Central memory CD8-positive, alpha-beta T cell (primary cell): ENCODE results near the gene SLX4IP.

ENCODE experiments used
- ATAC-seq: fragments of 150-1000 bp; cut with Tn5 transposase; replicated peaks from 2 replicates; pipeline ENCODE4 v1.10.0; 2022; ENCODE audit warnings: mild to moderate bottlenecking, moderate FRiP score, moderate number of reproducible peaks; ENCODE audit not compliant: poor library complexity, severe bottlenecking; ENCODE audit errors: extremely low read depth
- DNase-seq, 2 donors: peaks; one replicate each; pipeline ENCODE4 v3.0.0; 2021; ENCODE audit warnings: low spot score in 2 of 2
- H3K27ac Mint-ChIP-seq: one replicate; pipeline ENCODE4 v1.8.0; 2022; ENCODE audit warnings: low read depth, mild to moderate bottlenecking, moderate library complexity, mixed read lengths
- H3K27me3 Mint-ChIP-seq: one replicate; pipeline ENCODE4 v1.8.0; 2022; ENCODE audit warnings: mixed read lengths
- H3K36me3 Mint-ChIP-seq: one replicate; pipeline ENCODE4 v1.8.0; 2022; ENCODE audit warnings: mild to moderate bottlenecking, moderate library complexity, mixed read lengths; ENCODE audit not compliant: insufficient read depth
- H3K4me1 Mint-ChIP-seq: one replicate; pipeline ENCODE4 v1.8.0; 2022; ENCODE audit warnings: mixed read lengths
- H3K4me3 Mint-ChIP-seq: one replicate; pipeline ENCODE4 v1.8.0; 2022; ENCODE audit warnings: mild to moderate bottlenecking, moderate library complexity, mixed read lengths
- H3K9me3 Mint-ChIP-seq: one replicate; pipeline ENCODE4 v1.8.0; 2022; ENCODE audit warnings: mixed read lengths

SLX4IP gene

DNA sequence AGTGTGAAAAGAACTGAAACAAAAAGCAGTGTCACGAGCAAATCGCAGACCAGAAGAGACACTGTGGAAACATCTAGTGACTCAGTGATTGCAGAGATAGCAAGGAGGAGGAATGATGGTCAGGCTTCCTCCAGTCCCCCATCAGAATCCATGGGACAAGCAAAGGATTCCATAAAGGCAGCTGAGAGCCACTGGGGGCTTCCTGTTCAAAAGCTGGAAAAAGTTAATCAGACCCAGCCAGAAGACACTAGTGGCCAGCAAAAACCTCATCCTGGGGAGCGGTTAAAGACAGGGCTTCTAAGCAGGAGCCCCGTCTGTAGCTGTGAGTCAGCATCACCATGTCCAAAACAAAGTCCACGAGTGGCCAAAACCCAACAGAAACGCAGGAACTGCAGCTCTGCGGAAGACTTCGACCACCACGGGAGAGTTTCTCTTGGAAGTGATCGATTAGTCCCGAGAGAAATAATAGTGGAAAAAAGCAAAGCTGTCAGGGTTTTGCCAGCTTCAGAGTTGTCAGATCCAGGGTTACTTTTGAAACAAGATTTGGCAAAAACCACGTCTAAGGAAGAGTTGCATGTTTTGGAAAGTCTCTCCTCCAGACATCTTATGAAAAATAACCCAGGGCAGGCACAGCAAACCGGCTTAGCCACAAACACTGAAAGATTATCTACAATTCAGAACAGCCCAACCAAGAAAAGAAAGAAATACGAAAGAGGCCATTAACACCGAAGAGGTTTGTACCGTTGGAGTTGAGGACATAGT lies 187.7 kb downstream of the SLX4IP start:
- no peaks in the 10 kb centered on the region for H3K9me3 Mint-ChIP-seq
- H3K27me3 Mint-ChIP-seq = no peaks in the 10 kb centered on the region
- no peak overlapping the region for H3K4me3 Mint-ChIP-seq
- ATAC-seq (no peak), DNase-seq (no peak)
- H3K36me3 Mint-ChIP-seq = peaks cover 4% of the 10 kb centered on the region
- no peaks in the 10 kb centered on the region for H3K4me1 Mint-ChIP-seq
- no peak overlapping the region for H3K27ac Mint-ChIP-seq

DNA sequence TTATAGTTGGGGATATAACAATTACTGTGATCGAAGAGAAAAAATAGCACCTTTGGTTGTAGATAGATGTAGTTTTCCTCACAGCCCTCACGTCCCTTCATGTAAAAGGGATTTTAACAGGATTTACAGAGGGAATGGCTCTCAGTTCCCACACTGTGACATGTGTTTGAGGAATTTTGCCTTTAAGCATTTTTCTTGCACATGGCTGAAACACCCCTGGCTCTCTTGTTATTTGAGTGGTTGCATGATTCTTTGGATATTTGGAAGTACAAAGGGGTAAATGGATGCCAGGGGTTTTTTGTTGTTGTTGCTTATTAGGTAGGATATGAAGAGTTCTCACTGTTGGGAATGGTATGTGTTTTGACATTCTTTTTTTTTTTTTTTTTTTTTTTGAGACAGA lies 190.5 kb downstream of the SLX4IP start:
- no peak for ATAC-seq
- no peak overlapping the region for H3K4me3 Mint-ChIP-seq
- DNase-seq = no peak
- no peak overlapping the region for H3K27ac Mint-ChIP-seq
- no peaks in the 10 kb centered on the region for H3K27me3 Mint-ChIP-seq
- peaks cover 4% of the 10 kb centered on the region for H3K36me3 Mint-ChIP-seq
- no peaks in the 10 kb centered on the region for H3K9me3 Mint-ChIP-seq
- no peaks in the 10 kb centered on the region for H3K4me1 Mint-ChIP-seq

DNA sequence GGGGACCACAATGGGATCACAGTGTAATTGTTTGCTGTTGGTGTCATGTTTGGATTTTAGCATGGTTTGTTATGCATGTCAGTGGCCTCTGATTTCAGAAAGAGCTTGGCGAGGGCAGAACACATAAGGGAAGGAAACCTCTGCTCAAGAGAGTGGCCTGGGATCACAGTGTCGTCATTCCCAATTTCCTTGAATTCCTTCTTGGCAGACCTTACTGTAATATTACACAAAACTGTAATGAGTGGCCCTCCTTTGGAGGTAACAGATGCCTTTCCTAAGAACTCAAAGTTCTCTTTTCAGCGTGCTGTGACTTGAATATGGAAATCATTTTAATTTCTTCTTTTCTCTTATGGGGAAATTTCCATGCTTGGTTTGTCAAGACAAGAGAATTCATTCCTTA lies 191.8 kb downstream of the SLX4IP start:
- H3K4me1 Mint-ChIP-seq = no peaks in the 10 kb centered on the region
- H3K4me3 Mint-ChIP-seq = no peak overlapping the region
- DNase-seq = no peak
- peaks cover 4% of the 10 kb centered on the region for H3K36me3 Mint-ChIP-seq
- no peaks in the 10 kb centered on the region for H3K27me3 Mint-ChIP-seq
- ATAC-seq = no peak
- H3K27ac Mint-ChIP-seq = no peak overlapping the region
- H3K9me3 Mint-ChIP-seq = no peaks in the 10 kb centered on the region

DNA sequence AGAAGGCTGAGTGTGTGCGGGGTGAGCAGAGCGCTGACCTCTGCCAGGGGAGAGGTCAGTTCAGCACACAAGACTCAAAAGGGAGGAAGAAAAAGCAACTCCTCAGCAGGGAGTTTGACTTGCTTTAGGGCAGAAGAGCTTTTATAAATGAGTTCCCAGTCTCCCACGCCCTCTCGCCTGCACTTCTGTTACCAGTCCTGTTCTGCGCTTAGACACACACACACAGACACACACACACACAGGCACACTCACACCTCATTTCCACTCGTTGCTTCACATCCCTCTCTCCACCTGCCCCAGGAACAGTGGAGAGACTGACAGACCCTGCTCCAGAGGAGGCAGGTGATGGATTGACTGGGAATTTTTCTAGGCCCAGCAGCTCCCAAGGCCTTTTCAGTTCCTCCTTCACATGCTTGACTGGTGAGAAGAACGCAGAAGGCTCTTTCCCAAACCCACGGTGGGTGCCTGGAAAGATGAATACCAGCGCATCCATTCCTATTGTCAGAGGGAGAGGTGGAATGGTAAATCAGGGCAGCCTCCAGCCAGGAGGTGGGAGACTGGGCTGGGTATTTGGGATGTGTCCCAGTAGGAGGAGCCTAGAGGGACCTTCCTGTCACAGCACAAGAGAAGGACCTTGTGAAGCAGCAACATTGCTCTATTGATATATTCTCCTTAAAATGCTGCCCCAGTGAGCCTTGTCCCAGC lies 195.0 kb downstream of the SLX4IP start:
- no peaks in the 10 kb centered on the region for H3K9me3 Mint-ChIP-seq
- DNase-seq (no peak), ATAC-seq (no peak)
- H3K27ac Mint-ChIP-seq = no peak overlapping the region
- no peaks in the 10 kb centered on the region for H3K27me3 Mint-ChIP-seq
- no peak overlapping the region for H3K4me3 Mint-ChIP-seq
- peaks cover 1% of the 10 kb centered on the region for H3K36me3 Mint-ChIP-seq
- no peaks in the 10 kb centered on the region for H3K4me1 Mint-ChIP-seq

DNA sequence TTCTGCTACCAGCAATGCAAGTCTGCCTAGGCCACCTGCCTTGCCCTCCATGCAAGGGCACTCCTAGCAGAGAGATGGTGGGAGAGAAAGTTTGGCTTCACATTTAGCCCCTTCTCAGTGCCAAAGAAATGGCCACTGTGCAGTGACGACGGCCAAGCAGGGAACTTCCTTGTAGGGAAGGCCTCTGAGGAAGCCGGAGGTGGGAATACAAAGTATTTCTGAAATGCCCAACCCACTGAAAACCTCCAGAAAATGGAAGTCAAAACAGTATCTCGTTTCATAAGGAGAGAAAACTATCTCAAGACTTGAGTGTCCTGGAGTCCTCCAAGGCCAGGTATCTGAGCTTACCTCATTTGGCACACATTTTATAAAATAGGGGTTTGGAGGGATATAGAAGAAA lies 196.0 kb downstream of the SLX4IP start:
- no peaks in the 10 kb centered on the region for H3K27me3 Mint-ChIP-seq
- H3K36me3 Mint-ChIP-seq = peaks cover 1% of the 10 kb centered on the region

DNA sequence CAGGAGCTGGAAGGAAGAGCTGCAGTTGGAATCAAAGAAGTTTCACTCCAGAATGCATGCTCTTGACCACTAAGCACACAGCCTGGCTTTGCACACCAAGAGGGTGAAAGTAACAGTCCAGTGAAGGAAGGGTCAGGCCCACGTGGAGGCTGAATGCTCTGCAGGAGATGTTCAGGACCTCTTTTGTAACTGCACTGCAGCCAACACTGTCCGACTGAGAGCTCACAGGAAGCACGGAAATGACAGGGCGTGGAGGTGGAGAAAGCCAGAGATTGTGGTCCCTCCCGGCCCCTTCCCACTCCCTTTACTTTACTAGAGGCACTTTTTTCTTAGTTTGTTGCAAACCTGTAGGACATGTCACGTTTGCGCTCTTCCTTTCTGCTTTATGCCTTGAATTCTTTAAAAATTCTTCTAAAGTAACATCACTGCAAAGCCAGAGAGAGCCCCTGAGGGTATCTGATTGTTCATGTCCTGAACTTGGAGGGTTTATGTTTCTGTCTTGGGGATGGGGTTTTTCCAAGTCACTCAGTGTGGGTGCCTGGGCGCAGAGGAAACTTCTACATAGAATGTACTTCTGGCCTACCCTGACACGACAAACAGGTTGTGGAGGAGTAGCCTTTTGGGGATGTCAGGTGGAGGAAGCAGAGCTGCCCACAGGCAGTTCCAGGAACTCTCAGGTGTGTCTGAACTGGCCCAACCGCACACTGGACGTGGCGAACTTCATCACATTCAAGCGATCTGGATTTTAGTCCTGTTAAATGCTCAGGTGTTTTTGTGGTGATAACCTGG lies 197.8 kb downstream of the SLX4IP start:
- Mint-ChIP-seq H3K36me3 (peaks cover 1% of the 10 kb centered on the region), H3K4me1 (no peaks in the 10 kb centered on the region), H3K4me3 (no peak overlapping the region), H3K9me3 (no peaks in the 10 kb centered on the region), H3K27ac (no peak overlapping the region), H3K27me3 (no peaks in the 10 kb centered on the region)
- DNase-seq (no peak), ATAC-seq (no peak)

More for the DNA sequence above, 196.0 kb downstream of the SLX4IP start:
- H3K9me3 Mint-ChIP-seq = no peaks in the 10 kb centered on the region
- H3K4me1 Mint-ChIP-seq = no peaks in the 10 kb centered on the region
- no peak overlapping the region for H3K4me3 Mint-ChIP-seq
- DNase-seq = no peak
- no peak overlapping the region for H3K27ac Mint-ChIP-seq
- no peak for ATAC-seq

DNA sequence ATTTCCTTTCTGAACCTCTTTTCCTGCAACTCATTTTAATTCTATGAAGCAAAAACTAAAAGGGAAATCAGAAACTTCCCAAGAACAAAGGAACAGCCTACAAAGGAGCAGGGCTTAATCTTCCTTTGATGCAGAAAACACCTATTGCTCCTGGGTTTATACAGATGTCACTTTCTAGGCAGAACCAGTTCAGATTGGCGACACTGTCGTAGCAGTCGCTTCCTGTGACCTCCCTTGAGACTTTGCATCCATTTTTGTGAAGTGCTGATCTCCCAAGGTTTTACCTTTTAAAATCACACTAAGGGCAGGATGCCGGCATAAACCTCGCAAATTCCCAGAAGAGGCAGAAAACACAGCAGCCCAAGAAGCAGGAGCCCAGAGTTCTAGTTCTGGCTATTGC lies 198.6 kb downstream of the SLX4IP start:
- Mint-ChIP-seq H3K9me3 (no peaks in the 10 kb centered on the region), H3K4me3 (no peak overlapping the region), H3K27ac (no peak overlapping the region), H3K36me3 (peaks cover 3% of the 10 kb centered on the region), H3K4me1 (no peaks in the 10 kb centered on the region), H3K27me3 (no peaks in the 10 kb centered on the region)
- no peak for DNase-seq
- ATAC-seq = no peak

DNA sequence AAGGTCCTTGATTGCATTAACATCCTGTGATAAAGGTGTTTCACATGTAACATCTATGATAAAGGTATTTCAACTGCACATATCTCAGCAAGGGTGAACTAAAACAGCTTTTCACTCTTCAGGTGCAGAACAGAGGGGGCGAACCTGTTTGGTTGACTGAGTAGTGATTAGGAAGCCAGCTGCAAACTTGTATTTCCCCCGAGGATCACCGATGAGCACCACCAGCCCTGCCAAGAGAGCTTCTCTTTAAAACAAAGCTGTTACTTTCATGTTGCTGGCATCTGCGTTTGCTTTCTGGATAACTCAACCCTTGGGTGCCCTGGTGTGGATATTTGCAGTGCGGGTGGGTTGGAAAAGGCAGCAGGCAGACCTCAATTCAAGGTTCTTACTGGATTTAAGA lies 199.1 kb downstream of the SLX4IP start:
- Mint-ChIP-seq H3K36me3 (peaks cover 3% of the 10 kb centered on the region), H3K4me3 (no peak overlapping the region), H3K27me3 (no peaks in the 10 kb centered on the region), H3K27ac (no peak overlapping the region), H3K9me3 (no peaks in the 10 kb centered on the region), H3K4me1 (no peaks in the 10 kb centered on the region)
- no peak for DNase-seq
- ATAC-seq = no peak

DNA sequence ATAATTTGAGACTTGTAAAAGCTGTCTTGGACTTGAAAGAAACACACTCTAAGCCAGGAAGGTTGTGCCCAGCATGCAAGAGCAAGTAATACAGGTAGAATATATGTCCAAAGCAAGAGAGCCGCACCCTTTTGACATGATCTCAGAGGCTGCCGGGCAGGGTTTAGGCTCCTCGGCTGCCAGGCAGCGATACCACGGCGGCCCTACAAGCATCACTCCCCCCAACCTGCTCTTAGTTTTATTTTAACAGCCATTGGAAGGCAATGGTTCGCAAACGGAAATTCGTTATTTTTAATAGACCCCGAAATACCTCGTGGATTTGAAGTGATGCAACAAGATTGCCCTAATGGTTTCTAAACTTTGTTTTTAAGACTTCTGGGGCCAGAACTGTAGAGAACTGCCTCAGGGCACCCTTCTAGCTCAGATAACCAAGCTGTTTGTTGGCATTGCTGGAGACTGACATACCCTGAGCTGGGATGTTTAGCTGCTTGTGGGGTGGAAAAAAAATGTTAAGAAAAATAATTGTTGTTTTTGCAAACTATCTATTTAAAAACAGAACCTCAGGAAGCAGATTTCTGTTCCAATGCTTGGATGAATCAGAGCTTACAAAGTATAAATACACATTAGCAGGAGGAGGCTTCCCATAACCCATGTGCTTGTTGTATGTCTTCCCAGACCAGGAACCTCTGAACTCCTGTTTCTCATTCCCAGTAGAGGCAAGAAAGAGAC lies 199.7 kb downstream of the SLX4IP start:
- no peak overlapping the region for H3K4me3 Mint-ChIP-seq
- DNase-seq (no peak), ATAC-seq (no peak)
- no peak overlapping the region for H3K27ac Mint-ChIP-seq
- no peaks in the 10 kb centered on the region for H3K9me3 Mint-ChIP-seq
- no peaks in the 10 kb centered on the region for H3K4me1 Mint-ChIP-seq
- H3K36me3 Mint-ChIP-seq = peaks cover 3% of the 10 kb centered on the region
- H3K27me3 Mint-ChIP-seq = no peaks in the 10 kb centered on the region

DNA sequence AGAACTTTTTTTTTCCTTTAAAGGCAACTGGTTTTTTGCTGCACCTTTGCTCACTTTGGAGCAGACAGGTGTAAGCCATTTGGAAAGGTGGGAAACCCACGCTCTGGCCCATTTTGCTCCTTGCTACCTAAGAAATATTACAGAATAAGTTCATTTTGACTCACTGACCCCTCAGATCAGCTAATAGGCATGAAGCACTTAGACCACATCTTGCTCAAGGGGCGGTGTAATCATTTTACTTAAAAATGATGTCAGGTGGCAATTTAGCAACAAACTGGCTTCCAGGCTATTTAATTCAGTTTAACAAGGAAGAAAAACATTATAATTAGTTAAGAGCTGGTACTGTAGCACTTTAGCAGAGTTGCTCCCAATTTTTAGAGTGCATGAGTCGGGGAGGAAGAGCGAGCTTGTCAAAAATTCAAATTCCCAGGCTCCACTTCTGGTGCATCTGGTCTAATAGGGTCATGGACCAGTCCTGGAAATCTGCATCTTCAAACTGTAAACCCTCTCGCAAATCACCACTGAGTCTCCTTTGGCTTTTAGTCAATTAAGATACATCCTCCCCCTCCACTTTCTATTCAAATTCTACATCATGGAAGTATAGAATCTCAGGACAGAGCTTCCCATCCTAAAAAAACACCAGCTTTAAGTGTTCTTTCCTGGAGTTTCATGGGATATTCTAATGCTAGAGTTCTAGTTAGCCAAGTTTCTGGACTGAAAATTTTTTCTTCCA lies 200.5 kb downstream of the SLX4IP start:
- no peak for DNase-seq
- H3K9me3 Mint-ChIP-seq = no peaks in the 10 kb centered on the region
- H3K36me3 Mint-ChIP-seq = peaks cover 3% of the 10 kb centered on the region
- H3K27ac Mint-ChIP-seq = no peak overlapping the region
- ATAC-seq = no peak
- no peaks in the 10 kb centered on the region for H3K27me3 Mint-ChIP-seq
- H3K4me1 Mint-ChIP-seq = no peaks in the 10 kb centered on the region
- no peak overlapping the region for H3K4me3 Mint-ChIP-seq

DNA sequence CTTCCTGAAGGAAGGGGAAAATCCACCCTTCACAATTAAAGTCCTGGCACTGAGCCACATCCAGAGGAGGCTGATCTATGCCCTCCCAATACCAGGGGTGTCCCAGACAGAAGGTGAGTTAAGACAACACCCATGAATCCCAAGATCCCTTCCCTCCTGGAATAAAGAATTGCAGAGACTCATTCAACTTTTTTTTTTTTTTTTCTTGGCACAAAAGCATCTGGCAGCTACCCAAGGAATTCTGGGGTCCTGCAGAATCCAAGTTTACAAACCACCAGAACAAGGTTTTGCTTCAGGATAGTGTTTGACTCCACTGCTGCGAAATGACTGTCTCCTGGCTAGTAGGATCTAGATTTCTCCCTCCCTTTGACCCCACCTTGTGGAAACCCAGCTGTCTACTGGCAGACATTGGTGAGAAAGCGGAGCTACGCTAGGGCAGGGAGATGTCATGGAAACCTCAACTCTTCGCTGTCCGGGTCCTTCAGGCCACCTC lies 201.3 kb downstream of the SLX4IP start:
- no peak overlapping the region for H3K4me3 Mint-ChIP-seq
- peaks cover 3% of the 10 kb centered on the region for H3K36me3 Mint-ChIP-seq
- H3K4me1 Mint-ChIP-seq = no peaks in the 10 kb centered on the region
- H3K9me3 Mint-ChIP-seq = no peaks in the 10 kb centered on the region
- no peak overlapping the region for H3K27ac Mint-ChIP-seq
- no peaks in the 10 kb centered on the region for H3K27me3 Mint-ChIP-seq
- DNase-seq (no peak), ATAC-seq (no peak)
